Cardiac fibroblast (primary cell): ENCODE data around the gene DCST1.

ENCODE experiments used
- DNase-seq, 2 donors: peaks; one replicate each; pipeline versions ENCODE4 v3.0.0 to v3.0.0-alpha.2; 2010; ENCODE audit warnings: low read depth in 2 of 2
- H3K4me3 ChIP-seq, 2 donors: replicated peaks in 1 of 2; 1 replicate in 1 of 2; 2 replicates in 1 of 2; pipeline ENCODE4 v1.5.1; 2011; ENCODE audit warnings: low read depth in 2 of 2, low read length in 2 of 2, mild to moderate bottlenecking in 2 of 2, moderate library complexity in 1 of 2
- CTCF ChIP-seq: IDR thresholded peaks from one replicate; pipeline ENCODE4 v1.5.1; 2011; ENCODE audit warnings: low read depth, mild to moderate bottlenecking, low read length, inconsistent platforms

Gene DCST1

GRCh38 chr1:155005076-155006011 lies 28.3 kb upstream of the DCST1 start:
- peak in 1 of 2 donors; percentile 47 for DNase-seq
- H3K4me3 ChIP-seq = no peak overlapping the region
- TF ChIP-seq CTCF = no peak

- no peak overlapping the region for H3K4me3 ChIP-seq
- DNase-seq = peak; percentile 39 to 51
Measured at GRCh38 chr1:155006601-155007101, 27.0 kb upstream of the DCST1 start.

GRCh38 chr1:155007251-155007828 lies 26.3 kb upstream of the DCST1 start:
- DNase-seq = no peak
- no peak for TF ChIP-seq CTCF
- no peak overlapping the region for H3K4me3 ChIP-seq

More at GRCh38 chr1:155006601-155007101, 27.0 kb upstream of the DCST1 start:
- no peak for TF ChIP-seq CTCF

- H3K4me3 ChIP-seq = no peak overlapping the region
- TF ChIP-seq CTCF = no peak
- DNase-seq = no peak
Measured at GRCh38 chr1:155008015-155008941, 25.3 kb upstream of the DCST1 start.

GRCh38 chr1:155009221-155009711 lies 24.4 kb upstream of the DCST1 start:
- DNase-seq = no peak
- H3K4me3 ChIP-seq = no peak overlapping the region

More at GRCh38 chr1:155009221-155009711, 24.4 kb upstream of the DCST1 start:
- TF ChIP-seq CTCF = no peak
